GM12892 (cell line): Measurements from ENCODE around the gene NID1.

Experiments
- POLR2A ChIP-seq: IDR thresholded peaks from 2 replicates; pipeline ENCODE4 v1.6.1; 2011; ENCODE audit warnings: low read depth, low read length, control low read depth
- POLR2AphosphoS5 ChIP-seq: IDR thresholded peaks from 2 replicates; pipeline ENCODE4 v1.6.1; 2011; ENCODE audit warnings: low read depth, low read length, control low read depth

DNA sequence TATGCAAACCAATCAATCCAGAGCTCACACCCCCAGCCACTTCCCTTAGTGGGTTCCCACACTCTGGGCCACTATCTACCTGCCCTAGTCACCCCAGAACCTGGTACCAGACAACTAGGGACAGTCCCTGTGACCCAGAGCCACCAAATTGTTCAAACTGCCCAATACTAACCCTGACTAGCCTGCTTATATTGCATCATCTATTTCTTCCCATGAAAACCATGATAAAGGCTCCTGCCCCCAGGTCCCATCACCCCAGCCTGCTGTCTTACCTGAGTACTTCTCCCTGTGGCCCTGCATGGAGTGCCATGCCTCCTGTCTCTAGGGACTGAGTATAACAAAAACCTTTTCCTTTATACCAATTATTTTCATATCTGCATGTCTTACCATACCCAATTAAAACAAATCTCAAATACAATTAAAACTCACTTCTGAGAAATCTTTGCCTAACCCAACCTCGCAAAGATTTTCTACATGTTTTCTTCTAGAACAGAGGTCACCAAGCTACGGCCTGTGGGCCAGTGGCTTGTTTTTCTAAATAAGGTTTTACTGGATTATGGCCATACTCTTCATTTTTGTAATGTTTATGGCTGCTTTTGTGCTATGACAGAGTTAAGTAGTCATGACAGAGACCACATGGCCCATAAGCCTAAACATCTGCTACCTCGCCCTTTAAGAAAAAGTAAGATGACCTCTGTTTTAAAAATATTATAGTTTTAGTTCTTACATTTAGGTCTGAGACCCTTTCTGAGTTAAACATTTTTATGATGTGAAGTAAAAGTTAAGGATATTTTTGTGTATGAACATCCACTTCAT is 31.0 kb upstream of the NID1 start:
- TF ChIP-seq POLR2AphosphoS5 (no peak), POLR2A (no peak)
